B cell (primary cell): ENCODE results near the gene NELL1. TPM values are rescaled to one million over a fixed set of nuclear protein-coding genes. Genes with fewer than 3 reads are reported as not detected.

Source experiments
- ATAC-seq: fragments of 200-7000 bp; cut with Tn5 transposase; one replicate; pipeline ENCODE4 v1.10.0; 2021; ENCODE audit warnings: low read depth, mild to moderate bottlenecking, moderate number of reproducible peaks, moderate library complexity
- CTCF ChIA-PET: fragments of 350-600 bp; sonication (Branson Sonifier 250); formaldehyde crosslinking; loops from one replicate; lab custom pipeline; 2021; ENCODE audit warnings: antibody characterized with exemption, inconsistent platforms; lab: Charles Lee
- POLR2A ChIA-PET: fragments of 350-600 bp; sonication (Branson Sonifier 250); formaldehyde crosslinking; loops from one replicate; lab custom pipeline; 2021; ENCODE audit warnings: antibody characterized with exemption; lab: Charles Lee
- DNase-seq: peaks from one replicate; pipeline ENCODE4 v3.0.0; 2013
- H2AFZ ChIP-seq: 2 replicates; pipeline ENCODE4 v1.6.1; 2012; ENCODE audit warnings: mild to moderate bottlenecking, low read depth, low read length; ENCODE audit not compliant: insufficient read depth, poor library complexity, severe bottlenecking
- H3K27ac ChIP-seq, 2 donors: 1 replicate in 1 of 2; 2 replicates in 1 of 2; pipeline ENCODE4 v1.5.1; 2012 to 2013; ENCODE audit warnings: low read length in 2 of 2, mild to moderate bottlenecking in 2 of 2, moderate library complexity in 1 of 2
- H3K27me3 ChIP-seq, 4 experiments: fragments of 200-600 bp in 1 of 4; sonication (generic) in 1 of 4; replicated peaks in 1 of 4; 1 replicate in 2 of 4; 2 replicates in 2 of 4; pipeline versions ENCODE4 v1.6.1 to v1.7.0; 2013 to 2016; ENCODE audit warnings: low read length in 3 of 4, mild to moderate bottlenecking in 2 of 4, mixed read lengths in 1 of 4, moderate library complexity in 1 of 4; ENCODE audit not compliant: insufficient read depth in 4 of 4, control insufficient read depth in 3 of 4; ENCODE audit errors: control extremely low read depth in 1 of 4
- H3K36me3 ChIP-seq, 2 experiments: replicated peaks in 1 of 2; 1 replicate in 1 of 2; 2 replicates in 1 of 2; pipeline versions ENCODE4 v1.6.1 to v1.7.1; 2013; ENCODE audit warnings: low read length in 1 of 2; ENCODE audit not compliant: insufficient read depth in 2 of 2, control insufficient read depth in 1 of 2; ENCODE audit errors: control extremely low read depth in 1 of 2, extremely low read depth in 1 of 2
- H3K4me1 ChIP-seq, 2 donors: fragments of 200-600 bp in 1 of 2; sonication (generic) in 1 of 2; 1 replicate in 1 of 2; 2 replicates in 1 of 2; pipeline versions ENCODE4 v1.5.1 to v1.6.1; 2013 to 2017; ENCODE audit warnings: low read length in 2 of 2; ENCODE audit not compliant: control insufficient read depth in 2 of 2, insufficient read depth in 2 of 2
- H3K4me2 ChIP-seq: replicated peaks from 2 replicates; pipeline ENCODE3; 2012; ENCODE audit warnings: mild to moderate bottlenecking, low read depth, low read length; ENCODE audit not compliant: poor library complexity, severe bottlenecking
- H3K4me3 ChIP-seq, 5 experiments: fragments of 200-600 bp in 1 of 5; sonication (generic) in 1 of 5; 1 replicate in 3 of 5; 2 replicates in 2 of 5; pipeline versions ENCODE4 v1.5.1 to v1.7.0; 2011 to 2016; ENCODE audit warnings: low read length in 4 of 5, mild to moderate bottlenecking in 4 of 5, low read depth in 2 of 5, control low read depth in 1 of 5, moderate library complexity in 1 of 5; ENCODE audit not compliant: insufficient read depth in 1 of 5; ENCODE audit errors: control extremely low read depth in 1 of 5, extremely low read depth in 1 of 5
- H3K79me2 ChIP-seq: fragments of 200-600 bp; sonication (generic); one replicate; pipeline ENCODE4 v1.6.0; 2016; ENCODE audit warnings: low read length; ENCODE audit not compliant: control insufficient read depth, insufficient read depth
- H3K9ac ChIP-seq: fragments of 200-600 bp; sonication (generic); 2 replicates; pipeline ENCODE4 v1.6.1; 2017; ENCODE audit warnings: mild to moderate bottlenecking, low read length, moderate library complexity
- H3K9me3 ChIP-seq, 3 donors: one replicate each; pipeline versions ENCODE4 v1.6.1 to v1.7.1; 2013; ENCODE audit warnings: low read length in 2 of 3; ENCODE audit not compliant: control insufficient read depth in 2 of 3, insufficient read depth in 1 of 3; ENCODE audit errors: control extremely low read depth in 1 of 3
- H4K20me1 ChIP-seq: 2 replicates; pipeline ENCODE4 v1.6.0; 2012; ENCODE audit warnings: mild to moderate bottlenecking, low read length; ENCODE audit not compliant: insufficient read depth, control insufficient read depth, poor library complexity, severe bottlenecking
- H3K27ac Mint-ChIP-seq: one replicate; pipeline ENCODE4 v1.8.0; 2021; ENCODE audit warnings: mixed read lengths
- H3K27me3 Mint-ChIP-seq: one replicate; pipeline ENCODE4 v1.8.0; 2021; ENCODE audit warnings: mixed read lengths
- H3K4me1 Mint-ChIP-seq: one replicate; pipeline ENCODE4 v1.8.0; 2021; ENCODE audit warnings: mixed read lengths
- H3K4me3 Mint-ChIP-seq: one replicate; pipeline ENCODE4 v1.8.0; 2021; ENCODE audit warnings: mixed read lengths
- H3K9me3 Mint-ChIP-seq: one replicate; pipeline ENCODE4 v1.8.0; 2022; ENCODE audit warnings: mixed read lengths; ENCODE audit not compliant: insufficient read depth
- CTCF ChIP-seq: fragments of 200-600 bp; IDR thresholded peaks from one replicate; pipeline ENCODE4 v1.8.0; 2022; ENCODE audit warnings: antibody characterized with exemption, mild to moderate bottlenecking
- EZH2 ChIP-seq: IDR thresholded peaks from 2 replicates; pipeline ENCODE4 v1.6.1; 2012; ENCODE audit warnings: borderline replicate concordance, low read depth, mild to moderate bottlenecking, moderate library complexity, low read length; ENCODE audit not compliant: insufficient read depth, poor library complexity, severe bottlenecking
- WGBS: methylation state at CpG from one replicate; pipeline ENCODE4 v1.1.5; 2013; ENCODE audit warnings: missing lambda C conversion rate; ENCODE audit not compliant: insufficient coverage; 5-methylcytosine and 5-hydroxymethylcytosine counted together
- intact Hi-C: fragments of 100-400 bp; cut with micrococcal nuclease; formaldehyde crosslinking; loops from one replicate; pipeline ENCODE4 v1.10.0; 2022
- polyA plus RNA-seq: library from polyadenylated mRNA; depleted of rRNA; stranded (reverse); fragments of >200 nt; gene quantifications from 2 replicates; pipeline ENCODE4 v1.2.3, GENCODE V29; 2012
- total RNA-seq, 2 donors: library from RNA; stranded (reverse); fragments of 120-200 nt in 1 of 2; gene quantifications; 1 replicate in 1 of 2; 2 replicates in 1 of 2; pipeline versions ENCODE4 v1.2.3 to v1.2.4, GENCODE V29; 2013 to 2022

Gene NELL1
- total and polyA plus RNA-seq, 2 donors (not counting 1 experiment from before 2014, with no cell fraction given), result not detected

DNA sequence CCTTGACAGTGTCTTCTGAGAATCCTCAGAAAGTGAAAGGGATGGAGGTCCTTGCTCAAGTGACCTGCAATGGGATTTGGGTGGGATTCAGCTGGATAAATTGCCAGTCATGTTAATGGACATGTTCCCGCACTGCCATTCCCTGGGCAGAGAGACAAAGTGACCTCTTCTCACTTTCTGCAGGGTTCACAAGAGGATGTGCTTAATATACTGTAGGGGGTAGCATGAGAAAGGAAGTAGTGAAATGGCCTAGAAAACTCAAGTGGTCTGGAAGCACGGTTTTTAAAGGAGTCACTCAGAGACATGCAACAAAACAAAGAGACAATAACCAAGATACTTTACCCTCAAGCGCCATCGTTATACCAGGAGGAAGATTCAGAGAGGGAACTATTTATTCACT lies 70.2 kb downstream of the NELL1 start:
- ChIA-PET CTCF (no interaction called here), POLR2A (no interaction called here)
- H3K36me3 ChIP-seq, result no peaks in the 10 kb centered on the region
- no peaks in the 10 kb centered on the region for H3K79me2 ChIP-seq
- H3K9ac ChIP-seq, result no peak overlapping the region
- no peak overlapping the region for H3K27ac ChIP-seq
- no peak overlapping the region for H3K4me2 ChIP-seq
- no peaks in the 10 kb centered on the region for H4K20me1 ChIP-seq
- Mint-ChIP-seq H3K27ac (no peak overlapping the region), H3K4me3 (no peak overlapping the region), H3K4me1 (no peaks in the 10 kb centered on the region), H3K9me3 (no peaks in the 10 kb centered on the region), H3K27me3 (no peaks in the 10 kb centered on the region)
- intact Hi-C loops, result no loop called here
- no peaks in the 10 kb centered on the region for H3K4me1 ChIP-seq
- 86% methylated on average over 1 of the region's 4 CpGs for WGBS
- DNase-seq (no peak), ATAC-seq (no peak)
- no peak overlapping the region for H3K4me3 ChIP-seq
- H3K27me3 ChIP-seq, result no peaks in the 10 kb centered on the region
- H3K9me3 ChIP-seq, result peaks cover 0 to 6% (median 0%) of the 10 kb centered on the region in 3 donors
- TF ChIP-seq CTCF, result no peak
- no peak for TF ChIP-seq EZH2
- no peak overlapping the region for H2AFZ ChIP-seq

DNA sequence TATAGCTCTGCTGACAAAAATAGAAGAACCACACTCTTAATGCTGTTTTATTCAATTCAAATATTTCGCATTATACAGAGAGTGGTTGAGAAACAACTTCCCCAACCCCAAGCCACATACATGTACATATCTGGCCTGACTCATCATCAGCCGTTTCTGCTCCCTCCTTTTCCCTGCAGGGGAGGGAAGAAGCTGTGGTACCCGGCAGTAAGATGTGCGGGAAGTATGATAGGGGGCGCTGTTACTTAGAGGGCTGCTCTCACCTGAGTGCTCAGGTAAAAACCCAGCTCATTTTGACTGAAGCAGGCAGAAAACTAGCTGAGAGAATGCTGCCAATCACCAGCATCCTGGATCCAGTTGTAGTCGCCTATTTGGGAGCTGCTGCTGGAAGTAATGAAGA lies 85.5 kb downstream of the NELL1 start:
- WGBS, result 80% methylated on average over 1 of the region's 6 CpGs
- H3K9ac ChIP-seq, result no peak overlapping the region
- no peaks in the 10 kb centered on the region for H3K36me3 ChIP-seq
- CTCF ChIA-PET, result no interaction called here
- no peaks in the 10 kb centered on the region for H3K79me2 ChIP-seq
- no peak overlapping the region for H3K27ac ChIP-seq
- H3K27me3 ChIP-seq, result no peaks in the 10 kb centered on the region
- Mint-ChIP-seq H3K9me3 (no peaks in the 10 kb centered on the region), H3K4me1 (no peaks in the 10 kb centered on the region), H3K27ac (no peak overlapping the region), H3K27me3 (no peaks in the 10 kb centered on the region), H3K4me3 (no peak overlapping the region)
- H3K4me2 ChIP-seq, result no peak overlapping the region
- H3K9me3 ChIP-seq, result peaks cover 0 to 4% (median 0%) of the 10 kb centered on the region in 3 donors
- no peaks in the 10 kb centered on the region for H3K4me1 ChIP-seq
- no peak for DNase-seq
- no peak for ATAC-seq
- POLR2A ChIA-PET, result no interaction called here
- intact Hi-C loops, result no loop called here
- H2AFZ ChIP-seq, result no peak overlapping the region
- H4K20me1 ChIP-seq, result no peaks in the 10 kb centered on the region
- TF ChIP-seq EZH2, result no peak
- no peak for TF ChIP-seq CTCF
- no peak overlapping the region for H3K4me3 ChIP-seq
